Parathyroid adenoma (tissue), 2 donors: ENCODE measurements around the gene VWA8.
"Not testable (repeated sequence)": the region's sequence is repeated elsewhere in the genome, so short reads cannot be mapped to it uniquely, and the experiment has no call there.

Experiments used
- H2AFZ ChIP-seq: fragments of 300-600 bp; sonication (generic); one replicate; pipeline ENCODE4 v1.7.0; 2017; ENCODE audit warnings: antibody characterized with exemption, mild to moderate bottlenecking
- H3K27ac ChIP-seq: fragments of 300-600 bp; sonication (generic); one replicate; pipeline ENCODE4 v1.7.0; 2017
- H3K27me3 ChIP-seq: fragments of 300-600 bp; sonication (generic); one replicate; pipeline ENCODE4 v1.7.0; 2017; ENCODE audit warnings: low read length; ENCODE audit not compliant: control insufficient read depth, insufficient read depth
- H3K36me3 ChIP-seq: fragments of 300-600 bp; sonication (generic); one replicate; pipeline ENCODE4 v1.7.0; 2017; ENCODE audit warnings: low read length; ENCODE audit not compliant: control insufficient read depth, insufficient read depth
- H3K4me1 ChIP-seq: fragments of 300-600 bp; sonication (generic); one replicate; pipeline ENCODE4 v1.7.0; 2017; ENCODE audit warnings: control low read depth
- H3K4me2 ChIP-seq: fragments of 300-600 bp; sonication (generic); one replicate; pipeline ENCODE4 v1.7.0; 2017; ENCODE audit warnings: low read length
- H3K4me3 ChIP-seq: fragments of 300-600 bp; sonication (generic); one replicate; pipeline ENCODE4 v1.7.0; 2017; ENCODE audit warnings: low read depth, low read length
- H3K79me2 ChIP-seq: fragments of 300-600 bp; sonication (generic); one replicate; pipeline ENCODE4 v1.7.0; 2017; ENCODE audit warnings: control low read depth
- H3K9ac ChIP-seq: fragments of 300-600 bp; sonication (generic); one replicate; pipeline ENCODE4 v1.7.0; 2017; ENCODE audit warnings: mild to moderate bottlenecking
- H3K9me3 ChIP-seq: fragments of 300-600 bp; sonication (generic); one replicate; pipeline ENCODE4 v1.7.0; 2017; ENCODE audit warnings: low read length; ENCODE audit not compliant: control insufficient read depth
- TF ChIP-seq, protein P1 (sequence below): fragments of 300-600 bp; sonication (generic); IDR thresholded peaks from one replicate; pipeline ENCODE4 v1.7.0; 2017; ENCODE audit warnings: antibody characterized with exemption, mild to moderate bottlenecking
- donor health status: primary hyperparathyroidism.

Gene VWA8

DNA sequence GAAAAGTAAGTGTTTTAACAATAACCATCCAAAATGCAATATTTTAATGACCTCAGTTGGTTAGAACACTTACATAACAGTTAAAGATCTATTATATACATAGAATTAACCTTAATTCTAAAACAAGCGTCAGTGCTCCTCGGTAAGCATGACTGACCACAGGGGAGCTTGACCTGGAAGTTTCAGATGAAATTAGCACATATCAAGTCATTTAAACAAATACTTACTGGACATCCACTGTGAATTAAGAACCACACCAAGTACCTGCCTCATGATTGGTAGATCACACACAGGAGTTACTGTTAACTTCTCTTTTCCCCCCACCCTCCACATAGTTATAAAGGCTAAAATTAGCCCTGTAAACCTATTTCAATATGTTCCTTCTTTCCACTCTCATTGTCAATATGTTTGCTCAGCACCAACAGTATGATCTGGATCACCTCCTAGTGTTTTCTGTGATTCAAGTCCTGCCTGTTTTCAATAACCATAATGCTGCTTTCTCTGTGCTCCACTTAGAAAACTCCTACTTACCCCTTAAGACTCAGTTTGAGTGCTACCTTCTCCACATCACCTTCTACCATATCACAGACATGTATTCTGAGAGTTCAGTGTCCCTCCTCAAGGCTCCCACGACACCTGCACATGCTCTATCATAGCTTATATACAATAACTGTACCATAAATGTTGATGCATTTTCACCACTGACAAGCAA, 209.0 kb downstream of the VWA8 start:
- Histone ChIP-seq H3K4me1 (no peaks in the 10 kb centered on the region), H3K27ac (no peak overlapping the region), H3K9ac (no peak overlapping the region), H3K36me3 (no peaks in the 10 kb centered on the region), H3K9me3 (no peaks in the 10 kb centered on the region), H3K4me3 (no peak overlapping the region), H3K79me2 (no peaks in the 10 kb centered on the region), H3K27me3 (no peaks in the 10 kb centered on the region), H2AFZ (no peak overlapping the region), H3K4me2 (no peak overlapping the region)
- TF ChIP-seq, protein P1, sequence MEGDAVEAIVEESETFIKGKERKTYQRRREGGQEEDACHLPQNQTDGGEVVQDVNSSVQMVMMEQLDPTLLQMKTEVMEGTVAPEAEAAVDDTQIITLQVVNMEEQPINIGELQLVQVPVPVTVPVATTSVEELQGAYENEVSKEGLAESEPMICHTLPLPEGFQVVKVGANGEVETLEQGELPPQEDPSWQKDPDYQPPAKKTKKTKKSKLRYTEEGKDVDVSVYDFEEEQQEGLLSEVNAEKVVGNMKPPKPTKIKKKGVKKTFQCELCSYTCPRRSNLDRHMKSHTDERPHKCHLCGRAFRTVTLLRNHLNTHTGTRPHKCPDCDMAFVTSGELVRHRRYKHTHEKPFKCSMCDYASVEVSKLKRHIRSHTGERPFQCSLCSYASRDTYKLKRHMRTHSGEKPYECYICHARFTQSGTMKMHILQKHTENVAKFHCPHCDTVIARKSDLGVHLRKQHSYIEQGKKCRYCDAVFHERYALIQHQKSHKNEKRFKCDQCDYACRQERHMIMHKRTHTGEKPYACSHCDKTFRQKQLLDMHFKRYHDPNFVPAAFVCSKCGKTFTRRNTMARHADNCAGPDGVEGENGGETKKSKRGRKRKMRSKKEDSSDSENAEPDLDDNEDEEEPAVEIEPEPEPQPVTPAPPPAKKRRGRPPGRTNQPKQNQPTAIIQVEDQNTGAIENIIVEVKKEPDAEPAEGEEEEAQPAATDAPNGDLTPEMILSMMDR: no peak

DNA sequence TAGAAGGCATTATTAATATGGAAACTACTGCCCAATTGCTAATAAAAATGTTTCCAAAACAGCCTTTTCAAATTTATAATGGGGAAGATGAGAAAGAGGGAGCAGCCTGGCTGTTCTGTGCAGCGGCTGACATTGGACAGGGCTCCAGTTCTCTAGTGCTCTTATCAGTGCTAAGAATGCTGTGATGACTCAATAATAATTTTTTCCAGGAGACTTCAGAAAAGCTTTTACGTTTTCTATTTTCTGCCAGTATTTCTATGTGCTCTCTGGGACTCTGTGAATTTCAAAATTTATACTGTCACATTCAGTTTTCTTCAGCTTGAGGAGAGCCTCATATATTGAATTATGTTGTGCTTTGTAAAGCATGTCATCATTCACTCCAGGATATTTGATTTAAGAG, 209.6 kb downstream of the VWA8 start:
- Histone ChIP-seq H3K79me2 (no peaks in the 10 kb centered on the region), H2AFZ (no peak overlapping the region), H3K27ac (no peak overlapping the region), H3K36me3 (no peaks in the 10 kb centered on the region), H3K9ac (no peak overlapping the region), H3K4me3 (no peak overlapping the region), H3K9me3 (no peaks in the 10 kb centered on the region), H3K4me1 (no peaks in the 10 kb centered on the region), H3K4me2 (no peak overlapping the region), H3K27me3 (no peaks in the 10 kb centered on the region)
- TF ChIP-seq, protein P1: no peak

DNA sequence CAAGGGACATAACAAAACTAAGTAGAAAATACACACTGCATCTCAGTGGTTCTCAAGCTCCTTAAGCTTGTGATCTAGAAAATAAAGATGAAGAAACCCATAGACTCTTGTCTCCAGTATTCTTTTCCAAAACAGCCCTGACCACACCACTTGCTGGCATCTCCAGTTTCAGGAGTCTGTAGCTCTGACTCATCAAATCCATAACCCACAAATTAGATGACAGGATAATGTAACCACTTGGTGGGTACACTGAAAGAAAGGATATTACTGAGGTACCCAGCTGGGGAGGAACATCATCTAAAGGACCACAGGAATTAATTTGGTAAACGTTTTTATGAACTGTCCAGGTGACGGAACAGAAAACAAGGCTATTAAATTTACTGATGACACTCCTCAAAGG, 214.7 kb downstream of the VWA8 start:
- H3K4me1 ChIP-seq: no peaks in the 10 kb centered on the region
- no peak overlapping the region for H3K9ac ChIP-seq
- H3K79me2 ChIP-seq: no peaks in the 10 kb centered on the region
- H3K27me3 ChIP-seq: no peaks in the 10 kb centered on the region
- no peak overlapping the region for H2AFZ ChIP-seq
- no peak overlapping the region for H3K4me3 ChIP-seq
- H3K4me2 ChIP-seq: no peak overlapping the region
- H3K9me3 ChIP-seq: no peaks in the 10 kb centered on the region
- no peaks in the 10 kb centered on the region for H3K36me3 ChIP-seq
- H3K27ac ChIP-seq: no peak overlapping the region
- TF ChIP-seq, protein P1: no peak

DNA sequence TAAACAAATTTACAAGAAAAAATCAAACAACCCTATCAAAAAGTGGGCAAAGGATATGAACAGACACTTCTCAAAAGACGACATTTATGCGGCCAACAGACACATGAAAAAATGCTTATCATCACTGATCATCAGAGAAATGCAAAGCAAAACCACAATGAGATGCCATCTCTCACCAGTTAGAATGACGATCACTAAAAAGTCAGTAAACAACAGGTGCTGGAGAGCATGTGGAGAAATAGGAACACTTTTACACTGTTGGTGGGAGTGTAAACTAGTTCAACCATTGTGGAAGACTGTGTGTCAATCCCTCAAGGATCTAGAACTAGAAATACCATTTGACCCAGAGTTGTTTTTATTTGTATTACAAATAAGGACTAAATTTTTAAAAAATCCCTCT, 215.4 kb downstream of the VWA8 start:
- H2AFZ ChIP-seq, H3K27ac ChIP-seq, H3K79me2 ChIP-seq, H3K9me3 ChIP-seq, H3K4me2 ChIP-seq, H3K4me1 ChIP-seq, H3K9ac ChIP-seq, H3K36me3 ChIP-seq, H3K27me3 ChIP-seq, H3K4me3 ChIP-seq: not testable (repeated sequence)

DNA sequence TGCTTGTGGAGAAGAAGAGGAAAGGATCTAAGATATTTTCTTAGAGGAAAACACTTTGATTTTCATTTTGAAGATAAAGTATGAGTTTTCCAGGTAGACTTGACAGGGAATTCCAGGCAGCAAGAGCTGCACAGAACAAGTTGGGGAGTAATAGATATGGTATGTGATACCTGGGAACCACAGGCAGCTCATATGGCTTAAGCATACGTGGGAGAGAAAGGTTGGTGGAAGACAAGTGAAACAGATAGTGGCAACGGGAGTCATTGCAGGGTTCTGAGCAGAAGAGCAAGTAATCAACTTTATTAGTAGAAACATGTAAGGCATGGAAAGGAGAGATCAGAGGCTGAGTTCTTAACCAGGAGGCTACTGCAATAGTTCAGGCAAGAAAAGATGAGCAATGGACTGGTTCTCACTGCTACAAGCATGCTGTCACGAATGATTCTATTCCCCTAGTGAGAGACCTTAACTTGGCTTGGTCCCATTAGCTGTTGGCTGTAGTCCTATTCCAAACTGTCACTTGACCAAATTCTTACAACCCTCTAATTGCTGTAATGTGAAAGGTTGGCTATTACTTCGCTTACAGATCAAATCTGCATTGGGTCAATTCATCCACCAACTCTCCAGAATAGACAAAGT, 217.9 kb downstream of the VWA8 start:
- H3K9me3 ChIP-seq: no peaks in the 10 kb centered on the region
- TF ChIP-seq, protein P1: no peak

More for the DNA sequence above, 217.9 kb downstream of the VWA8 start:
- Histone ChIP-seq H3K27me3 (no peaks in the 10 kb centered on the region), H2AFZ (no peak overlapping the region), H3K4me1 (no peaks in the 10 kb centered on the region), H3K4me2 (no peak overlapping the region), H3K4me3 (no peak overlapping the region), H3K36me3 (no peaks in the 10 kb centered on the region), H3K9ac (no peak overlapping the region), H3K27ac (no peak overlapping the region), H3K79me2 (no peaks in the 10 kb centered on the region)
